Spleen (tissue), 11 donors: ENCODE measurements around the gene ORC3. TPM values are rescaled to one million over a fixed set of nuclear protein-coding genes. Genes with fewer than 3 reads are reported as not detected.
"Not testable (repeated sequence)": the region's sequence is repeated elsewhere in the genome, so short reads cannot be mapped to it uniquely, and the experiment has no call there.

Experiments
- DNase-seq: peaks from one replicate; pipeline ENCODE4 v3.0.0-alpha.2; 2020
- H3K27ac ChIP-seq, 8 donors: fragments of 200-600 bp; sonication (generic) in 7 of 8; 1 replicate in 4 of 8; 2 replicates in 4 of 8; pipeline versions ENCODE4 v1.5.0 to v1.8.0; 2016 to 2021; ENCODE audit warnings: inconsistent platforms in 4 of 8, mild to moderate bottlenecking in 4 of 8, moderate library complexity in 1 of 8
- H3K27me3 ChIP-seq, 7 donors: fragments of 200-600 bp; sonication (generic) in 6 of 7; replicated peaks in 1 of 7; 1 replicate in 4 of 7; 2 replicates in 3 of 7; pipeline versions ENCODE4 v1.5.0 to v1.8.0; 2016 to 2021; ENCODE audit warnings: inconsistent platforms in 3 of 7, mild to moderate bottlenecking in 1 of 7
- H3K36me3 ChIP-seq, 6 donors: fragments of 200-600 bp; sonication (generic) in 5 of 6; 1 replicate in 4 of 6; 2 replicates in 2 of 6; pipeline versions ENCODE4 v1.5.0 to v1.8.0; 2016 to 2021; ENCODE audit warnings: inconsistent platforms in 2 of 6
- H3K4me1 ChIP-seq, 6 donors: fragments of 200-600 bp; sonication (generic) in 5 of 6; 1 replicate in 3 of 6; 2 replicates in 3 of 6; pipeline versions ENCODE4 v1.5.0 to v1.8.0; 2016 to 2021; ENCODE audit warnings: inconsistent platforms in 3 of 6
- H3K4me3 ChIP-seq, 8 donors: fragments of 200-600 bp; sonication (generic) in 7 of 8; 1 replicate in 4 of 8; 2 replicates in 4 of 8; pipeline versions ENCODE4 v1.5.0 to v1.8.0; 2016 to 2021; ENCODE audit warnings: inconsistent platforms in 4 of 8, mild to moderate bottlenecking in 4 of 8, moderate library complexity in 2 of 8
- H3K9me3 ChIP-seq, 8 donors: fragments of 200-600 bp; sonication (generic) in 7 of 8; 1 replicate in 4 of 8; 2 replicates in 4 of 8; pipeline versions ENCODE4 v1.5.0 to v1.8.0; 2016 to 2021; ENCODE audit warnings: inconsistent platforms in 4 of 8
- CTCF ChIP-seq, 11 experiments: fragments of 200-600 bp in 7 of 11; fragments of 450-650 bp in 4 of 11; sonication (generic) in 4 of 11; IDR thresholded peaks in 8 of 11; conservative IDR thresholded peaks in 3 of 11; 1 replicate in 7 of 11; 2 replicates in 4 of 11; pipeline versions ENCODE4 v1.4.0 to v1.8.0; 2016 to 2021; ENCODE audit warnings: antibody characterized with exemption in 11 of 11, inconsistent platforms in 4 of 11, mild to moderate bottlenecking in 1 of 11
- POLR2A ChIP-seq, 3 donors: fragments of 450-650 bp; IDR thresholded peaks; one replicate each; pipeline ENCODE4 v1.5.1; 2017; ENCODE audit warnings: antibody characterized with exemption in 3 of 3, mild to moderate bottlenecking in 1 of 3
- POLR2AphosphoS5 ChIP-seq, 3 donors: sonication (generic); formaldehyde crosslinking; IDR thresholded peaks; one replicate each; pipeline ENCODE4 v1.5.1; 2017; ENCODE audit warnings: antibody characterized with exemption in 3 of 3
- WGBS, 5 donors: extraction: QIAGEN DNeasy Blood & Tissue Kit in 3 of 5; methylation state at CpG; one replicate each; pipeline versions ENCODE4 v1.1.5 to v1.1.7; 2013 to 2018; 5-methylcytosine and 5-hydroxymethylcytosine counted together
- intact Hi-C: fragments of 100-400 bp; cut with DNase I; formaldehyde crosslinking; loops from one replicate; pipeline ENCODE4 v1.15.0; 2023; ENCODE audit warnings: low total_unique reads
- polyA plus RNA-seq, 3 donors: library from polyadenylated mRNA; stranded (reverse); fragments of 200-250 nt; gene quantifications; one replicate each; pipeline ENCODE4 v1.2.1, GENCODE V29; 2013
- total RNA-seq, 7 donors: library from RNA; depleted of rRNA in 3 of 7; stranded (reverse); fragments of >200 nt in 3 of 7; fragmentation: NEBNext Ultra II Directional in 4 of 7; extraction: Animal tissue kit (Norgen Biotek cat#: 25700) in 4 of 7; gene quantifications; one replicate each; pipeline versions ENCODE4 v1.1.0 to v1.2.1, GENCODE V29; 2016 to 2021
- donor health status: healthy with polysubstance abuse.
- donor health status: DM: no; HTN: no; CAD: no; lungs with moderate emphysema.
- donor health status: DM: no; HTN: no; CAD: no.
- donor health status: Bipolar disorder and iron deficiency.
- donor health status: healthy.
- donor health status: DM: no; HTN: no; CAD: no.
- donor health status: DM: yes; HTN: yes; CAD: no.

Gene ORC3
- total and polyA plus RNA-seq, 10 donors, result 15.1 to 35.6 (median 20.0) TPM

- peak overlapping the region in 3 of 8 donors; percentile 12 to 38 (median 14) for H3K27ac ChIP-seq
- H3K27me3 ChIP-seq, result no peaks in the 10 kb centered on the region
- DNase-seq, result no peak
- peaks cover 0 to 32% (median 0%) of the 10 kb centered on the region in 6 donors for H3K36me3 ChIP-seq
- H3K9me3 ChIP-seq, result no peaks in the 10 kb centered on the region
- WGBS, 5 donors, result 76 to 87% (median 84%) methylated on average over 3 of the region's 3 CpGs
- peaks cover 33 to 100% (median 93%) of the 10 kb centered on the region in 6 donors for H3K4me1 ChIP-seq
- no peak for TF ChIP-seq POLR2A (IDR thresholded peaks at IDR 0.05)
- no peak for TF ChIP-seq POLR2AphosphoS5 (IDR thresholded peaks at IDR 0.05)
- TF ChIP-seq CTCF (IDR thresholded peaks at IDR 0.05 in 8 of 11, conservative IDR thresholded peaks at IDR 0.05 in 3 of 11), result no peak
- H3K4me3 ChIP-seq, result no peak overlapping the region
- intact Hi-C loops, result no loop called here
These were observed 97.4 kb downstream of the ORC3 start for GRCh38 chr6:87687296-87687695.

- peak overlapping the region in 1 of 8 donors; percentile 4 for H3K27ac ChIP-seq
- H3K4me3 ChIP-seq, H3K9me3 ChIP-seq, H3K27me3 ChIP-seq, DNase-seq, intact Hi-C loops: not testable (repeated sequence)
- 88 to 96% (median 92%) methylated on average over 9 of the region's 9 CpGs for WGBS, 5 donors
- peaks cover 34 to 100% (median 93%) of the 10 kb centered on the region in 6 donors for H3K4me1 ChIP-seq
- H3K36me3 ChIP-seq, result peaks cover 0 to 32% (median 0%) of the 10 kb centered on the region in 6 donors
These were observed 98.0 kb downstream of the ORC3 start for GRCh38 chr6:87687893-87688292.

- Histone ChIP-seq H3K27ac (peak overlapping the region in 6 of 8 donors; percentile 30 to 100 (median 65)), H3K4me3 (peak overlapping the region in 1 of 8 donors; percentile 41), H3K27me3 (no peaks in the 10 kb centered on the region), H3K9me3 (no peaks in the 10 kb centered on the region), H3K4me1 (peaks cover 48 to 100% (median 97%) of the 10 kb centered on the region in 6 donors), H3K36me3 (peaks cover 0 to 32% (median 0%) of the 10 kb centered on the region in 6 donors)
- no peak for DNase-seq
- TF ChIP-seq CTCF (IDR thresholded peaks at IDR 0.05 in 8 of 11, conservative IDR thresholded peaks at IDR 0.05 in 3 of 11), result no peak
- WGBS, 5 donors, result 50 to 74% (median 60%) methylated on average over 3 of the region's 3 CpGs
- intact Hi-C loops, result no loop called here
These were observed 100.5 kb downstream of the ORC3 start for GRCh38 chr6:87690441-87690840.

GRCh38 chr6:87692086-87692485 lies 102.2 kb downstream of the ORC3 start:
- Histone ChIP-seq H3K27ac (peak overlapping the region in 7 of 8 donors; percentile 30 to 100 (median 63)), H3K36me3 (peaks cover 0 to 40% (median 0%) of the 10 kb centered on the region in 6 donors), H3K4me1 (peaks cover 51 to 100% (median 97%) of the 10 kb centered on the region in 6 donors), H3K27me3 (no peaks in the 10 kb centered on the region), H3K9me3 (no peaks in the 10 kb centered on the region), H3K4me3 (no peak overlapping the region)
- TF ChIP-seq CTCF (IDR thresholded peaks at IDR 0.05 in 8 of 11, conservative IDR thresholded peaks at IDR 0.05 in 3 of 11) (no peak), POLR2AphosphoS5 (IDR thresholded peaks at IDR 0.05) (no peak), POLR2A (IDR thresholded peaks at IDR 0.05) (no peak)
- intact Hi-C loops, result no loop called here
- no peak for DNase-seq
- WGBS, 5 donors, result 62 to 75% (median 72%) methylated on average over 2 of the region's 2 CpGs

GRCh38 chr6:87696817-87697216 lies 106.9 kb downstream of the ORC3 start:
- 79 to 96% (median 89%) methylated on average over 12 of the region's 12 CpGs for WGBS, 5 donors
- peaks cover 45 to 89% (median 81%) of the 10 kb centered on the region in 6 donors for H3K4me1 ChIP-seq
- intact Hi-C loops, result not testable (repeated sequence)

More at GRCh38 chr6:87696817-87697216, 106.9 kb downstream of the ORC3 start:
- DNase-seq, H3K9me3 ChIP-seq, H3K27me3 ChIP-seq: not testable (repeated sequence)
- peak overlapping the region in 2 of 8 donors; percentile 76 to 90 for H3K4me3 ChIP-seq
- peak overlapping the region in 7 of 8 donors; percentile 11 to 100 (median 99) for H3K27ac ChIP-seq
- H3K36me3 ChIP-seq, result peaks cover 0 to 12% (median 0%) of the 10 kb centered on the region in 6 donors
